SK-N-SH treated with all-trans-retinoic acid at 6 μM for 48 hours (cell line): ENCODE data around the gene DIRAS1.

Experiments used
- ARNTL ChIP-seq: fragments of 450-650 bp; formaldehyde crosslinking; IDR thresholded peaks from 2 replicates; pipeline ENCODE4 v1.5.0; 2020; ENCODE audit warnings: low read depth, mild to moderate bottlenecking, moderate library complexity, borderline replicate concordance
- ZNF565 ChIP-seq: fragments of 450-650 bp; formaldehyde crosslinking; conservative IDR thresholded peaks from 2 replicates; pipeline ENCODE4 v1.5.0; 2020; ENCODE audit warnings: low read depth, mild to moderate bottlenecking, moderate library complexity
- TF ChIP-seq, protein P1 (sequence below): fragments of 250-450 bp; sonication (Bioruptor Pico); IDR thresholded peaks from 2 replicates; pipeline ENCODE4 v1.5.1; 2021; ENCODE audit warnings: mild to moderate bottlenecking, moderate library complexity

DNA sequence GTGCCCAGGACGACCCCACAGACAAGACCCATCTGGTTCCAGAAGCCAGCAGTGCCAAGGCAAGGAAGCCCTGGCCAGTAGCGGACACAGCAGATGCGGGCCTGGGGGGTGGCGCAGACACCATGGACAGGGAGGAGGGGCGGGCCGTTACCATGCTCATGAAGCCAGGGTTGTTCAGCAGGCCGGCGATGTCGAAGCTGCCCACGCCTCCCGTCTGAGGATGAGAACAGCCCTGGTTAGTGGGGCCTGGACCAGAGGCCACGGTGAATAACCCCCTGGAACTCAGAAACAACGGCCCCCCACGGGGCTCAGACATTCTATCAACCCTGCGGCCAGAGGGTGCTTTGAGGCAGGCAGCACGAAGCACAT lies 40.1 kb upstream of the DIRAS1 start:
- TF ChIP-seq ARNTL (CRISPR knock-in tag) (no peak), ZNF565 (no peak)
- TF ChIP-seq, protein P1, sequence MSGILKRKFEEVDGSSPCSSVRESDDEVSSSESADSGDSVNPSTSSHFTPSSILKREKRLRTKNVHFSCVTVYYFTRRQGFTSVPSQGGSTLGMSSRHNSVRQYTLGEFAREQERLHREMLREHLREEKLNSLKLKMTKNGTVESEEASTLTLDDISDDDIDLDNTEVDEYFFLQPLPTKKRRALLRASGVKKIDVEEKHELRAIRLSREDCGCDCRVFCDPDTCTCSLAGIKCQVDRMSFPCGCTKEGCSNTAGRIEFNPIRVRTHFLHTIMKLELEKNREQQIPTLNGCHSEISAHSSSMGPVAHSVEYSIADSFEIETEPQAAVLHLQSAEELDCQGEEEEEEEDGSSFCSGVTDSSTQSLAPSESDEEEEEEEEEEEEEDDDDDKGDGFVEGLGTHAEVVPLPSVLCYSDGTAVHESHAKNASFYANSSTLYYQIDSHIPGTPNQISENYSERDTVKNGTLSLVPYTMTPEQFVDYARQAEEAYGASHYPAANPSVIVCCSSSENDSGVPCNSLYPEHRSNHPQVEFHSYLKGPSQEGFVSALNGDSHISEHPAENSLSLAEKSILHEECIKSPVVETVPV (CRISPR knock-in tag) = no peak
